GM21717 (cell line): ENCODE measurements around the gene CHRDL1.
"Not testable (repeated sequence)": the region's sequence is repeated elsewhere in the genome, so short reads cannot be mapped to it uniquely, and the experiment has no call there.

ENCODE experiments used
- ATAC-seq: cut with Tn5 transposase; IDR thresholded peaks from one replicate; pipeline ENCODE4 v1.9.1; 2021; ENCODE audit warnings: mild to moderate bottlenecking, moderate library complexity; ENCODE audit not compliant: unreplicated experiment

CHRDL1 gene, protein sequence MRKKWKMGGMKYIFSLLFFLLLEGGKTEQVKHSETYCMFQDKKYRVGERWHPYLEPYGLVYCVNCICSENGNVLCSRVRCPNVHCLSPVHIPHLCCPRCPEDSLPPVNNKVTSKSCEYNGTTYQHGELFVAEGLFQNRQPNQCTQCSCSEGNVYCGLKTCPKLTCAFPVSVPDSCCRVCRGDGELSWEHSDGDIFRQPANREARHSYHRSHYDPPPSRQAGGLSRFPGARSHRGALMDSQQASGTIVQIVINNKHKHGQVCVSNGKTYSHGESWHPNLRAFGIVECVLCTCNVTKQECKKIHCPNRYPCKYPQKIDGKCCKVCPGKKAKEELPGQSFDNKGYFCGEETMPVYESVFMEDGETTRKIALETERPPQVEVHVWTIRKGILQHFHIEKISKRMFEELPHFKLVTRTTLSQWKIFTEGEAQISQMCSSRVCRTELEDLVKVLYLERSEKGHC

DNA sequence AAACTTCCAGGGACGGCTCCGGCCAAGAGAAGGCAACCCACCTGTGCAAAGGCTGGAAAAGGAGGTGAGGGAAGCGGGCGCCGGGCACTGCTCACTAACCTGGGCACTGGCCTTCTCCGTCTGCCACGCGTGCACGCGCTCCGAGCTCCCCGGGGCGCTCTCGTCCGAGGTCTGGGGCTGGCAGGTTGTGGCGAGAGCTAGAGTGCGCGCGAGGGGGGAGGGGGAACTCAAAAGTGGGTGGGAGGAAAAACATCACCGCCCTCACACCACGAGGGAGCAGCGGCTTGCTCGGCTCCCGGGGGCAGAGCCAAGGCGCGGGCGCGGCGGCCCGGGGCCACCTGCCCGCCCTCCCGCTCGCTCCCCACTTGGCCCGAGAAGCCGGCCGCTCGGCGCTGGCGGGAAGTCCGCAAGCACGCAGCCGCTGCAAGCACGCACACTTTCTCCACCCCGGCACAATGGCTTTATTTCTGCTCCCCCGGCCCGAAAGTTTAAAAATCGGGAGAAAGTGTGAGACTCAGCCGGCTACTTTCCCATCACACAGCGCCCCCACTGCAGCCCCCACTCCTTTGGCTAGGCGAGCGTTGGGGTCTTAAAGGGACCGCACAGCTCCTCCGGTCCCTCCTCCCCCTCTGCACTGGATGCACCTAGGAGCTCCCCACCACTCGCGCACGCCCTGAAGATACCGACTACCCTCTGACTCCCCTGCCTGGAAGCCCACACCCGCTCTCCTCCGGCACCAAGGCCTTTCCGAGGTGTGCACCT is at the start of gene CHRDL1:
Gene CHRDL1 (minus strand): TSS at position 173 of the 762 bp plus-strand sequence. CDS start 3,636 bp downstream, outside the sequence.
- ATAC-seq = no peak

DNA sequence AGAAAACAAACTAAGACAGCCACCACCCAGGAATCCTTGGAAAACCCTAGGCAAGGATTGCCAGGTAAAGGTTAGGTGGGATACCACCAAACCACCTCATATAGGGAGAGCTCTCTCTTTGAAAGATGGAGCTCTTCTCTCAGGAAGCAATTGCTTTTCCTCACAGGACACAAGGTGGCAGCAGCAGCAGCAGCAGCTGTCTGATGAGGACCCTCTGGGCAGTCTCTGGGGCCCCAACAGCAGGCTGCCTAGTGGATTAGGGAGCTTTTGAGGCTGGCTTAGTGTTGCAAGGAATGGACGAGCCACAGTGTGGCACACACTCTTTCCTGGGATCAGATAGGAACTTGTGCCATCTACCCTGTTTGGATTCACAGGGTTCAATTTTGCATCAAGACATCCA is 41.4 kb upstream of the CHRDL1 start:
- no peak for ATAC-seq

DNA sequence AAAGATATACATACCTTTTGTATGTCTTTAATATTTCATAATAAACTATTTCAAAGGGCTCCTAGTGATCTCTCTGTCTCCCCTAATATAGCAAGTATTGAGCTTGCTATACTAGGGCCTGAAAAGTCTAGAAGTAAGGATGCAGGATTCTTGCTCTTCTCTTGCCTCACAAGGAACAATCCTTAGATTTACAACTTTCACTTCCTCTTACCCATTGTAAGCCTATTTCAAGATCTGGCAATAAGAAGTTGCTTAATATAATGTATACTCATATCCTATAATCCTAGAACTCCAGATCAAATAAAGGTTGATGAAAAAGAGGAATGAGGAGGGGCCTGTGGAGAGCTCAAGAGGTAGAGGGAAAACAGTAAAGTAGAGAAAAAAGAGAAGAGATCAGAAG is 40.8 kb upstream of the CHRDL1 start:
- no peak for ATAC-seq

DNA sequence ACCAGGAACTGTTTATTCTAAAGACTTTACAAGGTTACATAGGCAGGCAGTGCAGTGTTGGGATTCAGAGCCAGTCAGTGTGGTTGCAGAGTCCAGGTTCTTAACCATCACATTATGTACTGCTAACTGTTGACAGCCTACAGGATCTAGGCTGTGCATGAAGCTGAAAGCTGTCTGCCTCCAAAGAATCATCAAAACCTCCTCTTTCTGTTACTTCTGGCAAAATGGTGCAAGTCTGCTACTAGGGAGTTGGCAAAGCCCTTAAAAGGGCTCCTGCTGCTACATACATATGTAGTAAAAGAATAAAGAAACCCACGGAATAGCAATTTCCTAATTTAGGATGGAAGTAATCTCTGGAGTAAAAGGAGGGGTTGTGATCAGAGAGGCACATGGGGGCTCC is 40.4 kb upstream of the CHRDL1 start:
- ATAC-seq = no peak

DNA sequence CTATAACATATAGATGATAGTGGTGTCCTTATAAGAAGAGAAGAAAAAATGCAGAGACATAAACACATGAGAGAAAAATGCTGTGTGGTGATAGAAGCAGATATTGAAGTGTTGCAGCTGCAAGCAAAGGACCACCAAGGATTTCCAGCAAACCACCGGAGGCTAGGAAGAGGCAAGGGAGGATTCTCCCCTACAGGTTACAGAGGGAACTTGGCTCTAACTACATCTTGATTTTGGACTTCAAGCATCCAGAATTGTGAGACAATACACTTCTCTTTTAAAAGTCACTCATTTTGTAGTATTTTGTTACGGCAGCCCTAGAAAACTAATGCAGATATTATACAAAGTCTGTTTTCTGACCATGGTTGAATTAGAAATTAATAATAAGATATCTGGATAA is 30.4 kb upstream of the CHRDL1 start:
- ATAC-seq = no peak

DNA sequence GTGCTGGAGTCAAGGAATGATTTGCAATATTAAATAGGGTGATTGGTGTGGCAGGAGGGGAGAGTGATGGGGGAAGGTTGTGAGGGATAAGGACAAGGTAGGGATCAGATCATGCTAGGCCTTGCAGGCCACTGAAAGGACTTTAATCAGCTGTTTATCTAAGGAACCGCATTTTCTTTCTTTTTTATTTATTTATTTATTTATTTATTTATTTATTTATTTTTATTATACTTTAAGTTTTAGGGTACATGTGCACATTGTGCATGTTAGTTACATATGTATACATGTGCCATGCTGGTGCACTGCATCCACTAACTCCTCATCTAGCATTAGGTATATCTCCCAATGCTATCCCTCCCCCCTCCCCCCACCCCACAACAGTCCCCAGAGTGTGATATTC is 20.9 kb upstream of the CHRDL1 start:
- not testable (repeated sequence) for ATAC-seq

DNA sequence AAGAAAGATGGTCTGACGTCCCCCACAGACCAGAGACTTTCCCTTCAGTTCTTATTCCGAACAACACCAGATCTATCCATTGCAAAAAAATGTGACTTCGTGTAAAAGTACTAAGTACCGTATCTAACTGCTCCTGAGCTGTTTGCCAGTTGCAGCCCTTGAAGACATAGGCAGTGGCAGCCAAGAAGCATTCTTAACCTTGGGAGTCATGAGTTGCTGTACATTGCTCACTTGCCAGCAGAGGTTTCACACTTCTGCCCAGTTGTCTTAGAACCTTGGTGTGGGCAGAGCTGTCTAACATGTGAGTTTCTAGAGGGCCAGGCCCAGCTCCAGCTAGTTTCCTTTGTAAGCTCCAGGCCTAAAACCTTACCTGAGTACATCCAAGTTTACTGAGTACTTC is 10.5 kb upstream of the CHRDL1 start:
- ATAC-seq = no peak

DNA sequence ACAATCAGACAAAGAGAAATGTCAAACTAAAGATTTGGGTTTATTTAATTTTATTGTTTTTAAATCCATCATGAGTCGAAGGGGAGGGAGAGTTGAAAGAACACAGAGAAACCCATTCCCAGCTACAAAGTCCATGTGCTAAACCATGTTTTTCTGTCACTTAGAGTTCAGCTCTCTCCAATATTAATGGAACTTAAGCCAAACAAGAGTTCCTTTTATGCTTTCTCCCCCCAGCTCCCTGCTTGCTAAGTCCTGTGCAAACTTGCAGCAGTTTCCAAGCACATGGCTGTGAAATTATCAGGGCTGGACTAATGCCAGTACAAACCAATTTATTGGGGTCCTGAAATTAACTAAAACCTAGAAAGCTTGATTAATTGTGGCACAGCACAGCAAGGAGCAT is 9.7 kb upstream of the CHRDL1 start:
- no peak for ATAC-seq

DNA sequence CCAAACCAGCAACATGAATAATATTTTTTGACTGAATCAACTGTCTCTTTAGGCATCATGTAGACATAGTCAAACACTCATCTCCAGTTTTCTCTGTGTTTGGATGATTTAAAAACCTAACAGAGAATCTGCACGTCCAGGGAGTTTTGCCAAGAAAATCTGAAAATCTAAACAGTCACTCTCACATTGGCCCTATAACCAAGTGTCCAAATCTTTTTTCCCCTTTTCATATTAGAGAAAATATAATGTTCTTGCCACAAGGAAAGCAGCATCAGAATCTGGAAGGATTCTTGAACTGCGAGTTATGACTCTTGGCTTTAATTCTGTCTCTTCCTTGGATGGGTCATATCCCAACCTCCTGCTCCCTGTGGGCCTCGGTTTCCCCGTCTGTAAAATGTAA is 8.8 kb upstream of the CHRDL1 start:
- ATAC-seq = no peak

DNA sequence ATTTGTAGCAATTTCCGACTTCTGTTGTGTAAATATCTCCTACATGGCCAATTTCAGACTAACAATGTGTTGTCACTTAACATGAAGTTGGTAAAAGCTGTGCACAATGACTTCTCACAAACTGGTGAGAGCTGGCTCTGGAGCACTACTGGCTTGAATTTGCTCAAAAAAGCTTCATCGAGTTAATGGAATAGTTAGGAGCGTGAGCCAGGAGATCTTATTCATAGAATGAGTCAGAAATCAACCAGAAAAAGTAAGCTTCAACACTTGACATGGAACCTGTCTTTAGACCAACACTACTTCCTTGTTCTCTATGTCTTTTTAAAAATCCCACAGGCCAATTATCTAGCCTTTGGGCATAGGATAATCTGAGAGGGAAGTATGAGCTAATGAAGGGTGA is 7.9 kb upstream of the CHRDL1 start:
- no peak for ATAC-seq

DNA sequence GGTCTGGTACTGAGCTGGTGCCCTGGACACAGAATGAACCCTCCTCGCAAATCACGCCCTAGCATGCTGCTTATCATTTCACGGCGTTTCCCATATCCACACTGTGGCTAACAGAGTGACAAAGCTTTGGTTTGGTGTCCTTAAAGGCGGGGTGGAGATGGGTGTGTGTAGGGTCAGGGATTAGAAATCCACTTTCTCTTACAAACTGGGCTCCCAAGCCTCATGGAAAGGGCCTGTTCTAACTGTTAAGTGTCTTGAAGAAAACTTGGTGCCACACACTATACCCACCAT is 735 bp upstream of the CHRDL1 start:
- ATAC-seq = no peak

DNA sequence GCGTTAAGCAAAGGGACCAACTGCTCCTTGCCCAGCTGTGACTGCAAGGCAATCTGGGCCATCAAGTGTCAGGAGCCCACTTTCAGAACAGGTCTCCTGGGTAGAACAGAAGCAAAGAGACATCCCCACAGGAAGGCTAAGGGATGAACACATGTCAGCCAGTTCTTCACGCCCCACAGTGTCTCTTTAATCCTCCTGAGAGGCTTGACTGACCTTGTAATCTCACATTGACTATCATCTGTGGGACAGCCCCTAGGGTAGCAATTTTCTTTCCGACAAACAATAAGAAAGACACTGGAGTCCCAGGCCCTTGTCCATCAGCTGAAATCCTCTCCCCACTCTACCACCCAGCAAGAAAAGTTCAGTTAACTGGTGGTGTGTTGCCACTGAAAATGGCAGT is 1.0 kb downstream of the CHRDL1 start:
- no peak for ATAC-seq

DNA sequence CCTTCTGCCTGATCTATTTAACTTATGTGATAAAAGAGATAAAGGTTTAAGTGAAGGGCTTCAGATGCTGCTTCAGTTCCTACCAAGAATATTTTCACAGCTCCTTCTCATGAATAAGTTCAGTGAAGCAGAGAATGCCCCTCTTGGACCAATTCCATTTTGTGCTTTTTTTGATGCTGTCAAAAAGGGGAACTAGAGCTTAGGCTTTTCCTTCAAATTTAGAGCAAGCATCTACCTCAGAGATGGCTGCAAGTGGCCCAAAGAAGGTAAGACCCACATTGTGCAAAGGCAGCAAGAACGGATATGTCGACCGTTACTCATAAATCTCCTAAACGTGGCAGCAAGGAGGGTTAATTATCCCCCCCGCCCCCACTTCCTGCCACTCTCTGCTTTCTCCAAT is 4.5 kb downstream of the CHRDL1 start:
- no peak for ATAC-seq

DNA sequence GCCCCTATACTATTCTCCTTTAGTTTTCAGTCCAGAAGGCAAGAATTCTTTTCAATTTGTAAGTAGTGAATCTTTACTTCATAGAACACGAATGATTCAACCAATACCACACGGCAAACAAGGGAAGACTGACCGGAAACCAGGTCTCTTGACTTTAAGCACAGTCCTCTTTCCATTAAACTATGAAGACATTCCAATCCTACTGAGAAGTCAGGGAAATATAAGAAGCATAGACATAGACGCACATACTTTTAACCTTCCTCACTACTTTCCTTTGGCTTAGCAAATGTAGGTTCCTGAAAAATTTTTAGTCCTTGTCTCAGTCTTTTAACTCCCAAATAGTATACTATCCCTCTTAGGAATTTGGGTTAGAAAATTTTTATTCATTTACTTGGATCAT is 9.1 kb downstream of the CHRDL1 start:
- no peak for ATAC-seq

DNA sequence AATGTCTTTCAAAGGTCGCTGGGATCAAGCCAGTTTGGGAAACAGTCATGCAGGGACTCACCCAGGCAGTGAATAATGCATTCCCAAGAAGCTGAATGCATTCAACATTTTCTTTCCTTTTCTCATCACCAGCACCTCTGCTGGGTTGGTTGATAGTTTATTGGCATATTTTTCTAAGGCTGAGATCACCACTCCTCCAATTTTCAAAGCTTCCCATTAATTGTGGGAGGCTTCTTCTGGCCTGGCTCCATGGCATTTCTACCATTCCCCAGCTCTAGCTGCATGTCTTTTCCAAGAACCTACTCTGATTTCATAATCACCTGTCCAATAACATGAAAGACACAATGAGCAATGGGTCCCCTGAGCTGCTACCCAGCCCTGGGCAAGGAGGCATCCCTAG is 35.8 kb downstream of the CHRDL1 start:
- ATAC-seq = no peak

DNA sequence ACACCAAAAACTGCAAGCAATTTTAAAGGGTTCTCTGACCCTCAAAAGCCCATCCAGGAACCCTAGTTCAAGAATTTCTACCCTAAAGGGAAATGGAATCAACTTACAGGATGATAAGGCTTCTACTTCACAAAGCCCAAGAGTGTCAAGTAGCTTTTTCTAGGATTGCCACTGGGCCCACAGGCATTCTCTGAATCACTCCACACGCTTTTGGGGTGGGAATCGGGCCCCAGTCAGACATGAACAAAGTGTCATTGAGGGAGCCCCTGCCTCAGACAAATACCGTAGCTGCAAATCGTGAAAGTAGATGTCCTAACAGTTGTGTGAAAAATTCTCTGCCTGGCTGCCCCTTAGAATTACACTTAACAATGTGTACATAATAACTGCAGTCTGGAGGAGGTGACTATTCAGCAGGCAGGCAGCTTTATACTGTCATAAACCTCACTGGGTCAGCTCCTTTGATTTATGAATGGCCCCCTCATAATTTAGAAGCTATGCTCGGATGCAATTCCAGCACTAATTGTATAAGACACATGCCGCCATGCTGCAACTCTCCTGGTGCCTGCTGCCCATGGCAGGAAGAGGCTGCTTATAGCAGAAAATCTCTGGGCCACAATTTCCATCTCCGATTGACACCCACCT is 36.7 kb downstream of the CHRDL1 start:
- no peak for ATAC-seq

DNA sequence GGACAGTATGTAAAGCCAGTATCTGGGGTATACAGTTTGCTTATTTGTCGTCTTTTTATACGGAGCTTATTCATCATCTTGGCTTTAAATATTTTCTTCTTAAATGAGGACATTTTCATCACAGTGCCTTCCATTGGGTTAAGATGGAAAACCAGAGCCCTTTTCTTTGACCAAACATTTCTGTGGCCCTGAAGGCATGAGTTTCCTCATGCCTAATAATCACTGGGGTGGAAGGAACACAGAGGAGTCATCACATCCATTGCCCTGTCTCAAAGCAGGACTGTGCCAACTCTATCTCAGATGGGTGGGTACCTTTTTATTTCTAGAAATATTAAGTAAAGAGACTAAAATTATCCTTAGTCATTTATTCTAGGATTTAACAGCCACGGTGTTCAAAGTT is 40.0 kb downstream of the CHRDL1 start:
- ATAC-seq = no peak

DNA sequence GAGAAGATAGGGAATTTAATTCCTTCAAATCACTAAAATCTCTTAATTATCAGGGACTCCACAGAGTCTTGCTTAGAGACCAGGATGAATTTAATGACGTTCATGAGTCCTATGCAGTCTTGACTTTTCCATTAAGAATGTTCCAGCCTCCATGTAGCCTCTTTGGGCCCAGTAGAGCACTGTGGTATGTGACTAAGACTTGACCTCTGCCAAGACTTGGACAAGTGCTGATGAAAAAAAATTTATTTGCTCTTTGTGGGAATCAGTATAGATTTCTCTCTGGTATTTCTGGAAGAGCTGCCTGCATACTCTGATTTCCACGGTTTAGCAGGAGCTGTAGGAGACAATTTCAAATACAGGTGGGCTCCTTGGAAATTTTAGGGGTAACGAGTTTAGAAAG is 40.6 kb downstream of the CHRDL1 start:
- no peak for ATAC-seq

DNA sequence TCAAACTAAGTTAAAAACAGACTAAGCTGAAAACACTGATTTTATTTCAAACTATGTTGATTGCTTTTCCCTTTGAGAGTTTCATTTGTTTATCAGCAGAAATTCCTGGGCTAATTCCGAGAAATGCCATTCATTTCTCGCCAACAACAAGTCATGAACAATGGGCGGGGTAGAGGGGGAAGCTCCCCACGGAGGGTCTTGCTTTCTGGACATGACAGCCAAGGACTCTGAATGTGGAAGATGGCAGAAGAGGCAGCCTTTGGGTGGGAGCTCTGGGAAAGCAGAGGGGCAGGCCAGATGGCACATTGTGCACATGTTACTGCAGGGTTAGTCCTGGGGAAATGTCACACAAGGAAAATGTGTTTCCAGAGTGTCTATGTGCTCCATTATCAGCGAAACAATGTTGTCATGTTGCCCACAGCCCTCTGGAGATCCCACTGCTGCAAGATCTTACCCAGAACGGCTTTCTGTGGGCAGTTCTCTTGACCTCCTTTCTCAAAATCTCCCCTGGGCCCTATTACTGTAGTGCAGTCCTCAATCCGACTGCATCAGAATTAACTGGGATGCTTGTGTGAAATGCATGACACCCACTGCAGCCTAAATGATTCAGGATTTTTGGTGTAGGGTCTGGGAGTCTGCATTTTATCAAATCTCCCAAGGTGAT is 45.0 kb downstream of the CHRDL1 start:
- ATAC-seq = no peak

DNA sequence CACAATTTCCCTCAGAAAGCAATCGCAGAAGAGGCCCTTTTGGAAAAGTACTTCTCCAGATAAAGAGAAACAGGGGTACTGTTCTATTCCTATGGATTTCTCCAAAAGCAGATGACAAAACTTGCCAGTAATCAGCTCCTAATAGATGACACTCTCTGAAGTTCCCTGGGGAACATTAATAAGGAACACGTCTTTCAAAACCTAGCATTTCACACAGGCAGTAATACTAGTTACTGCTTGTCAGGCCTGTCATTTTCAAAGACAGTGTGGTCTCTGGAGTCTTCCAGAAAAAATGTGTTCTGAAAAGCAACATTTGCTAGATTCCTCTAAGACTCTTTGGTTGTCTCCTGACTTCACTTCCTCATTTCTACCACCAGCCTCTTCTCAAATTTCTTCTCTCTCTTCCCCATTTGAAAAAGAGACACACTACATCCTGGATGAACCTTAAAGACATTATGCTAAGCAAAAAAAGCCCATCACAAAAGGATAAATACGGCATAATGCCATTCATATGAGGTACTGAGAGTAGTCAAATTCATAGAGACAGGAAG is 47.3 kb downstream of the CHRDL1 start:
- ATAC-seq = no peak

DNA sequence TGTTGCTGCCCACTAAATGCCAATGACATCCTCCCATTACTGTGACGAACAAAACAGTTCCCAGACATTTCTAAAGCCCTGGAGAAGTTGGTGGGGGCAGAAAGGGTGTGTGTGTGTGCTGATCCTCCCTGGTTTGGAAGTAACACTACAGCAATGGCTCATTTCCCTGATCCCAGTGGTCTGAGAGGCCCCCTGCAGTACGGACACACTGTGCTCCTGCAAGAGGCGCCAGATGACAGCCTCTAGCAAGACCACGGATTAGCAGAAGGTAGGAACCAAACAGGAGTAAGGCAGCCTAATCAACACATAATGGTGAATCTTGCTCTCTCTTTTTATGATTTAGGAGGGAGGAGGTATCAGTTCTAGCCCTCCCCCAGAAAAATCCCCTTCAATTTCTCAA is 49.6 kb downstream of the CHRDL1 start:
- no peak for ATAC-seq
